ENCODE results near the gene GPR180. TPM values are rescaled to one million over a fixed set of nuclear protein-coding genes. Genes with fewer than 3 reads are reported as not detected.

The GPR180 gene
- total RNA-seq (ENCODE audit: low replicate concordance), result 4.1 and 10.7 TPM in 2 replicates

DNA sequence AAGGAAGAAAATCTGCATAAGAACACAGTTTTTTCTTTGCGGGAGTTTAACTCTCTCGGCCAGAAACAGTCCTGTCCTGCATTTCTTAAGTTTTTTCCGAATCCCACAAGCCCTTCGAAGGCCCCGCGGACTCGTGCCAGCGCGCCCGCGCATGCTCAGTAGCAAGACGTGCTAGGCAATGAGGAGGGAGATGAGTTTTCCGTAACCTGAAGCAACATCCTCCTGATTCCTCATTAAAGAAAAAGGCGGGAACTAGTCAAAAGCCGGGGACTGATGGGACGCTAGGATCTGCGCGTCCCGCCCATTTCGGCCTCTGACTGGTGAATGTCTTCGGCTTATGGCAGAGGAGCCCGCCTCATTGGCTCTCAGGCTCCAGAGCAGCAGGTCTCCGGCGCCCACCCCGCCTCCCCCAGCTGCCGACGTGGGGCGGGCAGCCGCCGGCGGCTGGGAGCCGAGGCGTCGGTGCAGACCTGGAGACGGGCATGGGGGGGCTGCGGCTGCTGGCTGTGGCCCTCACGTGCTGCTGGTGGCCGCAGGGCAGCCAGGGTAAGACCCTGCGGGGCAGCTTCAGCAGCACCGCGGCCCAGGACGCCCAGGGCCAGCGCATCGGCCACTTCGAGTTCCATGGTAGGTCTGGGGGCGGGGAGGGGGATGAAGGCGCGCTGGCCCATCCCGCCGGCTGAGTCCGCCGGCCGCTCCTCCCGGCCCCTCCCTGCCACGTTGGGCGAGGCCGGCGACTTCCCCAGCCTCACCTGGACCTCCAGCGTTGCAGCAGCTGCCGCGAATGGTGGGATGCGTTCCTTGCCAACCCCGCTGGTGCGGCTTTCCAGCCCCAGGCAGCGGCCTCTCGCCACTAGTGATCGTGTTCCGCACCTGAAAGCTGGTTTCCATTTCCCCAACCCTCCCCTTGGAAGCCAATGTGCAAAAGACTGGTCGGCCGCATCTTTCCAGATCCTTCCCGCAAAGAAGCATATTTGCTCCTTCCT lies at the start of gene GPR180:
Gene GPR180 (plus strand): TSS at position 412 of the 986 bp plus-strand sequence. CDS start 71 bp downstream, at position 483.

DNA sequence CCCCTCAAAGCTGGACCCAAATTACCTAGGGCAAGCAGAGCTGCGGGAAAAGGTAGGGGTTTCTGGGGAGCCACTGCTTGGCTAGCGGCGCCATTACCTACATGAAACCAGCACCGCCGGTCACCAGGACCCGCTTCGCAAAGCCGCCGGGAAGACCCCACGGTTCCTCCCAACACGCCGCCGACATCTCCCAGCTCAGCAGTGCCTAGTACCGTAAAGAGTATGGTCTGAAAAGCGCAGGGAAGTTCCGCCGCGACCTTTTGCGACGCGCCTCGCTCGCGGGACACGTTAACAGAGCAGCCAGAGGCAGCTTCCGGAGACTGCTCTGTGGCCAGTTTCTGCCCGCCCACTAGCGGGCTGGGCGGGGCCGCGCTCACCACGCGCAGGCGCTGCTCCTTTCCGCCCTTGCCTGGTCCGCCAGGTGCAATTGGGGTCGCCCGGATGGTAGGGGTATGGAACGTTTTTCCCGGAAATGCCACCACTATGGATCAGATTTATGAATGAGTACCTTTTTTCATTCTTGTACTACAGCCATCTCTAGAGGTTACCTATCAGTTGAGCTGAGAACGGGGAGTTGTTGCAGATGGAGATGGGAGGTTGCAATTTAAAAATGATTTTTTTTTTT lies 5.6 kb upstream of the GPR180 start, which contains the start of gene TGDS:
Gene TGDS (minus strand): TSS at position 203 of the 625 bp plus-strand sequence. CDS start 16 bp downstream, at position 187.

Other genes with a start within 250 kb of the GPR180 start
- gene DCT, start 122.2 kb upstream of the GPR180 start, total RNA-seq (ENCODE audit: low replicate concordance), result 0.12 TPM in 1 of 2 replicates, not detected in the other
- 7.3 and 13.4 TPM in 2 replicates for gene TGDS, start 5.7 kb upstream of the GPR180 start, total RNA-seq (ENCODE audit: low replicate concordance)
- 0.08 TPM in 1 of 2 replicates, not detected in the other for gene SOX21, start 110.7 kb downstream of the GPR180 start, total RNA-seq (ENCODE audit: low replicate concordance)

All from smooth muscle cell of the coronary artery (primary cell).